Liver (tissue), 3 donors: ENCODE results near the gene UPP1.

Experiments used
- CTCF ChIP-seq: fragments of 150-350 bp; IDR thresholded peaks from 2 replicates; pipeline ENCODE4 v1.5.1; 2017; ENCODE audit warnings: improper control_type of control experiment, low read depth, low read length; ENCODE audit not compliant: missing input control
- GABPA ChIP-seq, 2 donors: IDR thresholded peaks in 1 of 2; conservative IDR thresholded peaks in 1 of 2; 2 replicates each; pipeline ENCODE4 v1.6.1; 2016; ENCODE audit warnings: antibody characterized with exemption in 2 of 2, mild to moderate bottlenecking in 1 of 2, moderate library complexity in 1 of 2
- REST ChIP-seq: IDR thresholded peaks from 2 replicates; pipeline ENCODE4 v1.6.1; 2016; ENCODE audit warnings: antibody characterized with exemption, mild to moderate bottlenecking
- TAF1 ChIP-seq: conservative IDR thresholded peaks from 2 replicates; pipeline ENCODE4 v1.6.1; 2016; ENCODE audit warnings: antibody characterized with exemption, mild to moderate bottlenecking
- YY1 ChIP-seq: IDR thresholded peaks from 2 replicates; pipeline ENCODE4 v1.6.1; 2016; ENCODE audit warnings: antibody characterized with exemption, mild to moderate bottlenecking
- TF ChIP-seq, protein P1 (sequence below): IDR thresholded peaks from 2 replicates; pipeline ENCODE4 v1.6.1; 2016; ENCODE audit warnings: antibody characterized with exemption
- donor health status: healthy.
- donor health status: healthy.

DNA sequence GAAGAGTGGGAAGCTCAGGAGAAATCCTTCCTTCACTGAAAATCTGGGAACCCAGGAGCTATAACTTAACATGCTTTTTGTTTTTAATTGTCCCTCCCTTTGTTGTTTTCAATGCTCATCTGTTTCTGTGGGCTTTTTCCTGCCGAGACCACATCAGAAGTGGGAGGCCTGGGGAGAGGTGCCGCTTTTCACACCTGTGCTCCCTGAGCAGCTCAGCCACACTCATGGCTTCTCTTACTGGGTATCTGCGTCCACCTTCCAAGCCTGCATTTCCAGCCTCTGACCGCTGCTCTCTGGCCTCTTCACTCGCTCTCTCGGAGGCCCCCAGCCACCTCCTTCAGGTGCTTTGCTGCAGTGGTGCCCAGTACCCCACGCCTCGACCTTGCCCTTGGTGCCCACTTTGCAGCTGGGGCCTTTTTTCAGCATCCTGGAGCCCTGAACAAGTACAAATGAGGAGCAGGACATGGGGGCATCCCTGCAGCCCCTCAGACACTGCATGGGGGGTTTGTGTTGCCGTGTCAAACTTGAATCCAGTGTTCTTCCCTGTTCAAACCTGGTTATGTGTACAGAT lies 43.8 kb upstream of the UPP1 start:
- TF ChIP-seq CTCF (no peak), GABPA (IDR thresholded peaks at IDR 0.05 in 1 of 2, conservative IDR thresholded peaks at IDR 0.05 in 1 of 2) (no peak), TAF1 (no peak), REST (no peak), YY1 (no peak)
- TF ChIP-seq, protein P1, sequence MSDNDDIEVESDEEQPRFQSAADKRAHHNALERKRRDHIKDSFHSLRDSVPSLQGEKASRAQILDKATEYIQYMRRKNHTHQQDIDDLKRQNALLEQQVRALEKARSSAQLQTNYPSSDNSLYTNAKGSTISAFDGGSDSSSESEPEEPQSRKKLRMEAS: no peak
